ENCODE results near the gene MACROD2.

Gene MACROD2

GRCh38 chr20:14470231-14470899 is 475.0 kb downstream of the MACROD2 start:
- no peak for DNase-seq (ENCODE audit: low spot score)

GRCh38 chr20:14470977-14471661 is 475.8 kb downstream of the MACROD2 start:
- no peak for DNase-seq (ENCODE audit: low spot score)

GRCh38 chr20:14477125-14477524 is 481.8 kb downstream of the MACROD2 start:
- no peak for DNase-seq (ENCODE audit: low spot score)

- DNase-seq (ENCODE audit: low spot score), result no peak
These were observed 482.8 kb downstream of the MACROD2 start for GRCh38 chr20:14478126-14478525.

GRCh38 chr20:14481863-14482262 is 486.5 kb downstream of the MACROD2 start:
- no peak for DNase-seq (ENCODE audit: low spot score)

- no peak for DNase-seq (ENCODE audit: low spot score)
These were observed 492.9 kb downstream of the MACROD2 start for GRCh38 chr20:14488212-14488611.

GRCh38 chr20:14488756-14489479 is 493.6 kb downstream of the MACROD2 start:
- no peak for DNase-seq (ENCODE audit: low spot score)

- DNase-seq (ENCODE audit: low spot score), result no peak
These were observed 494.2 kb downstream of the MACROD2 start for GRCh38 chr20:14489544-14489943.

GRCh38 chr20:14491436-14491835 is 496.1 kb downstream of the MACROD2 start:
- no peak for DNase-seq (ENCODE audit: low spot score)

- no peak for DNase-seq (ENCODE audit: low spot score)
These were observed 498.1 kb downstream of the MACROD2 start for GRCh38 chr20:14493408-14493807.

GRCh38 chr20:14494355-14494754 is 499.0 kb downstream of the MACROD2 start:
- DNase-seq (ENCODE audit: low spot score), result no peak

GRCh38 chr20:14495066-14495465 is 499.8 kb downstream of the MACROD2 start:
- no peak for DNase-seq (ENCODE audit: low spot score)

GRCh38 chr20:14497004-14497403 is 501.7 kb downstream of the MACROD2 start:
- DNase-seq (ENCODE audit: low spot score), result no peak

- DNase-seq (ENCODE audit: low spot score), result peak; percentile 12
These were observed 503.5 kb downstream of the MACROD2 start for GRCh38 chr20:14498772-14499171.

GRCh38 chr20:14505476-14505875 is 510.2 kb downstream of the MACROD2 start:
- DNase-seq (ENCODE audit: low spot score), result no peak

- no peak for DNase-seq (ENCODE audit: low spot score)
These were observed 512.4 kb downstream of the MACROD2 start for GRCh38 chr20:14507711-14508110.

GRCh38 chr20:14510341-14510740 is 515.0 kb downstream of the MACROD2 start:
- no peak for DNase-seq (ENCODE audit: low spot score)

GRCh38 chr20:14512839-14513238 is 517.5 kb downstream of the MACROD2 start:
- no peak for DNase-seq (ENCODE audit: low spot score)

GRCh38 chr20:14518648-14519047 is 523.3 kb downstream of the MACROD2 start:
- DNase-seq (ENCODE audit: low spot score), result no peak

GRCh38 chr20:14521016-14521415 is 525.7 kb downstream of the MACROD2 start:
- no peak for DNase-seq (ENCODE audit: low spot score)

GRCh38 chr20:14521436-14521835 is 526.1 kb downstream of the MACROD2 start:
- DNase-seq (ENCODE audit: low spot score), result no peak

GRCh38 chr20:14522595-14522994 is 527.3 kb downstream of the MACROD2 start:
- DNase-seq (ENCODE audit: low spot score), result no peak

- no peak for DNase-seq (ENCODE audit: low spot score)
These were observed 527.8 kb downstream of the MACROD2 start for GRCh38 chr20:14523090-14523489.
